C4-2B (cell line): ENCODE results near the gene SPARC.

Experiments
- CTCF ChIP-seq: fragments of 450-650 bp; conservative IDR thresholded peaks from 2 replicates; pipeline ENCODE4 v1.5.1; 2017; ENCODE audit warnings: mild to moderate bottlenecking
- ZFX ChIP-seq: fragments of 450-650 bp; IDR thresholded peaks from 2 replicates; pipeline ENCODE4 v1.6.1; 2017

- no peak for TF ChIP-seq CTCF
- no peak for TF ChIP-seq ZFX
These were observed 1.9 kb downstream of the SPARC start for GRCh38 chr5:151684690-151685361.
